Fibroblast of villous mesenchyme (primary cell): ENCODE results near the gene PI4KA. TPM values are rescaled to one million over a fixed set of nuclear protein-coding genes. Genes with fewer than 3 reads are reported as not detected.
"Not testable (repeated sequence)": the region's sequence is repeated elsewhere in the genome, so short reads cannot be mapped to it uniquely, and the experiment has no call there.

ENCODE experiments used
- DNase-seq: peaks from one replicate; pipeline ENCODE4 v3.0.0-alpha.2; 2010; ENCODE audit warnings: low read depth
- H3K4me3 ChIP-seq: 2 replicates; pipeline ENCODE4 v1.5.1; 2011; ENCODE audit warnings: low read depth, mild to moderate bottlenecking, low read length
- CTCF ChIP-seq: IDR thresholded peaks from 2 replicates; pipeline ENCODE4 v1.5.1; 2012; ENCODE audit warnings: low read depth, mild to moderate bottlenecking, low read length; ENCODE audit not compliant: insufficient read depth
- total RNA-seq: library from RNA; depleted of rRNA; stranded (reverse); fragments of >200 nt; gene quantifications from 2 replicates; pipeline ENCODE4 v1.2.3, GENCODE V29; 2012

Gene PI4KA
- total RNA-seq, 1 donor: 73.4 TPM

- H3K4me3 ChIP-seq: no peak overlapping the region
- TF ChIP-seq CTCF: no peak
- DNase-seq: no peak
These were observed 41.3 kb upstream of the PI4KA start for GRCh38 chr22:20899827-20900423.

GRCh38 chr22:20897737-20898136 is 39.1 kb upstream of the PI4KA start:
- DNase-seq: not testable (repeated sequence)

GRCh38 chr22:20890975-20891374 is 32.4 kb upstream of the PI4KA start:
- no peak for TF ChIP-seq CTCF
- no peak for DNase-seq
- H3K4me3 ChIP-seq: no peak overlapping the region

More at GRCh38 chr22:20897737-20898136, 39.1 kb upstream of the PI4KA start:
- not testable (repeated sequence) for H3K4me3 ChIP-seq

GRCh38 chr22:20889904-20890540 is 31.4 kb upstream of the PI4KA start:
- no peak overlapping the region for H3K4me3 ChIP-seq
- no peak for TF ChIP-seq CTCF
- no peak for DNase-seq

- DNase-seq: no peak
- H3K4me3 ChIP-seq: no peak overlapping the region
- no peak for TF ChIP-seq CTCF
These were observed 30.6 kb upstream of the PI4KA start for GRCh38 chr22:20889025-20889704.

GRCh38 chr22:20887375-20887774 is 28.8 kb upstream of the PI4KA start:
- no peak overlapping the region for H3K4me3 ChIP-seq
- no peak for TF ChIP-seq CTCF
- no peak for DNase-seq

GRCh38 chr22:20885557-20886323 is 27.1 kb upstream of the PI4KA start:
- peak; percentile 92 for DNase-seq
- peak; percentile 98 for TF ChIP-seq CTCF
- H3K4me3 ChIP-seq: no peak overlapping the region
